Subcutaneous adipose tissue (tissue), 4 donors: ENCODE data around the gene EXOSC1. TPM values are rescaled to one million over a fixed set of nuclear protein-coding genes. Genes with fewer than 3 reads are reported as not detected.

Source experiments
- total RNA-seq, 4 donors: library from RNA; depleted of rRNA; stranded (reverse); fragments of >200 nt; gene quantifications; one replicate each; pipeline ENCODE4 v1.1.0, GENCODE V29; 2016
- TF ChIP-seq, protein P1 (sequence below): fragments of 450-650 bp; IDR thresholded peaks from one replicate; pipeline ENCODE4 v1.5.1; 2016; ENCODE audit warnings: low read depth, mild to moderate bottlenecking, control low read depth, antibody characterized with exemption, moderate library complexity

The EXOSC1 gene, protein sequence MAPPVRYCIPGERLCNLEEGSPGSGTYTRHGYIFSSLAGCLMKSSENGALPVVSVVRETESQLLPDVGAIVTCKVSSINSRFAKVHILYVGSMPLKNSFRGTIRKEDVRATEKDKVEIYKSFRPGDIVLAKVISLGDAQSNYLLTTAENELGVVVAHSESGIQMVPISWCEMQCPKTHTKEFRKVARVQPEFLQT
- total RNA-seq = 10 to 100 TPM; 20.5 to 25.8 (median 22.9) TPM

DNA sequence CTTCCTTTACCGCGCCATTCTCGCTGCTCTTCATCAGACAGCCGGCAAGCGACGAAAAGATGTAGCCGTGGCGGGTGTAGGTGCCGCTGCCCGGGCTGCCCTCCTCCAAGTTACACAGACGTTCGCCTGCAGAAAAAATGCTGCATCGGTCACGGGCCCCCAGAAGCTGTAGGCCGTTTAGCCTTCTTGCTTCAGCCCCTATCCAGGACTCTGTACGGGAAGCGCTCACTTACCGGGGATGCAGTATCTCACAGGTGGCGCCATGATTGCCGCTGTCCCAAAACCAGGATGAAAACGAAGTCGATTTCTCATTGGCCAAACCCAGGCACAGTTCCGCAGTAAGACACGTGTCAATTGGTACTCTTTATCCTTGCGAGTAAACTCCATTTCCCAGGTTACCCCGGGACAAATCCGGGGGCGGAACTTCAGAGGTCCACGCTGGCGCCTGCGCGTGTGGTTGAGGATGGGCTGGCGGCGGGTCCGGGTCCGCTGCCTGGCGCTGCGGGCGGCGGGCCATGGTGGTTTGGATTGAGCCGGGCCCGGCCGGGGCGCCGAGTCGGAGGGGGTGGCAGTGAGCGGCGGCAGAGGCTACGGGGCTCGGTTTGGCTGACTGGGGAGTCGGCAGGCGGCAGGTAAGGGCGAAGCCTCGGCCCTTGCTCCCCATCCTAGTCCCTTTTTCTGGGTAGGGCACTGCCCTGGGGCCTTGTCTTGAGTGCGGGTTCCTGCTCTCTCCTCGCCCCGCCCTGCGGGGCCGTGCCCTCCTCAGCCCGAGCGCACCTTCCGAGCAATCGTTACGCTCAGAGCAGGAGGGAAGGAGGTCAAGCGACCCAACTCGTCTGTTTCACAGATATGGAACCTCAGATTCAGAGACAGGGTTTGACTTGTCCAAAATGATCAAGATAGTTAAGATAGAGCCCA is at the start of gene EXOSC1, which contains the start of gene ZDHHC16:
EXOSC1 (minus strand) TSS at position 285 of the 918 bp plus-strand sequence; CDS start at position 264, 21 bp downstream.
ZDHHC16 (plus strand) TSS at position 454 of the 918 bp plus-strand sequence. CDS start 5,501 bp downstream, outside the sequence.
- TF ChIP-seq, protein P1, sequence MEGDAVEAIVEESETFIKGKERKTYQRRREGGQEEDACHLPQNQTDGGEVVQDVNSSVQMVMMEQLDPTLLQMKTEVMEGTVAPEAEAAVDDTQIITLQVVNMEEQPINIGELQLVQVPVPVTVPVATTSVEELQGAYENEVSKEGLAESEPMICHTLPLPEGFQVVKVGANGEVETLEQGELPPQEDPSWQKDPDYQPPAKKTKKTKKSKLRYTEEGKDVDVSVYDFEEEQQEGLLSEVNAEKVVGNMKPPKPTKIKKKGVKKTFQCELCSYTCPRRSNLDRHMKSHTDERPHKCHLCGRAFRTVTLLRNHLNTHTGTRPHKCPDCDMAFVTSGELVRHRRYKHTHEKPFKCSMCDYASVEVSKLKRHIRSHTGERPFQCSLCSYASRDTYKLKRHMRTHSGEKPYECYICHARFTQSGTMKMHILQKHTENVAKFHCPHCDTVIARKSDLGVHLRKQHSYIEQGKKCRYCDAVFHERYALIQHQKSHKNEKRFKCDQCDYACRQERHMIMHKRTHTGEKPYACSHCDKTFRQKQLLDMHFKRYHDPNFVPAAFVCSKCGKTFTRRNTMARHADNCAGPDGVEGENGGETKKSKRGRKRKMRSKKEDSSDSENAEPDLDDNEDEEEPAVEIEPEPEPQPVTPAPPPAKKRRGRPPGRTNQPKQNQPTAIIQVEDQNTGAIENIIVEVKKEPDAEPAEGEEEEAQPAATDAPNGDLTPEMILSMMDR = no peak

DNA sequence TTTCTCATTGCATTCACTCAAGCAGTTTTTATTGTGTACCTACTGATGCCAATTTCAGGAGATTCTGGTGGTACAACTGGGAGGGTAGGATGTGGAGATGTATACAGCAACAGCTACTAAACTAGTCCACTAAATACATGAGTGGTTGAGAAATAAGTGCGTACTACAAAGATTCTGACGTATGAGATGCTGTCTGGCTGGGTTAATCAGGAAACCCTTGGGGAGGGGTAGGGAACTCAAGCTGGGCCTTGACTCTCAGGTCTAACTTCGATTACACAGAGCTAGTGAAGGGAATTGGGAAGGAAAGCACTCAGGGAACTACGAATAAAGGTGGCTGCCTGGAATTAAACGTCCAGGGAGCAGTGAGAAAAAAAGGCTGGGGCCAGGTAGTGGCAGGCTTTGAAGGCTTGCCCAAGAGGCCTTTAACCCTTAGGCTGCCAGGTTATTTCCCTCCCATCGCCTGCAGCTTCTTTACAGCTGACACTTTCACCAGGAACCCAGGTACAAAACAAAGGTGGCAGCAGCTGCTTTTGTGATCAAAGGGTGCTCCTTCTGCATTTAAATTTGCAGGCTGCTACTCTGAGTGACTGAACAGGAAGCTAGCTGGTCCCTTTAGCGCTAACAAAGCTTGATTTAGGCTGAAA is 49.2 kb upstream of the EXOSC1 start:
- TF ChIP-seq, protein P1 = no peak

DNA sequence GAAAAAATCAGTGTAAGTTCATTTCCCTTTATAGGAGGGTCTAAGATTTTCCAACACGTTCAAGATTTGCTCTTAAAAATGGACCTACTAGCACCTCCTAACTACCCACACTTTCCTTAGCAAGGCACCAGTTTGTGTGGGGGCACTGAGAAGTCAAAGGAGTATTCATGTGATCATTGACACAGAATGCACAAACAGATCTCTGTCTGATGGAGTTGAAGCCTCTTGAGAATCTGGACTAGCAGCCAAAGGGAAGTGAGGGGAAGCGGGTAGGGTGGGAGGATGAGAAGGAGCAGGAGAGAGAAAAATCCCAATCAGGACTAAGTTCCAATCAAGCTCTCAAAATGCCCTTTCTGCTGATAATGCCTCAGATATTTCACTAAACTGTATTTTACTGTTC is 48.3 kb upstream of the EXOSC1 start:
- TF ChIP-seq, protein P1 = no peak

DNA sequence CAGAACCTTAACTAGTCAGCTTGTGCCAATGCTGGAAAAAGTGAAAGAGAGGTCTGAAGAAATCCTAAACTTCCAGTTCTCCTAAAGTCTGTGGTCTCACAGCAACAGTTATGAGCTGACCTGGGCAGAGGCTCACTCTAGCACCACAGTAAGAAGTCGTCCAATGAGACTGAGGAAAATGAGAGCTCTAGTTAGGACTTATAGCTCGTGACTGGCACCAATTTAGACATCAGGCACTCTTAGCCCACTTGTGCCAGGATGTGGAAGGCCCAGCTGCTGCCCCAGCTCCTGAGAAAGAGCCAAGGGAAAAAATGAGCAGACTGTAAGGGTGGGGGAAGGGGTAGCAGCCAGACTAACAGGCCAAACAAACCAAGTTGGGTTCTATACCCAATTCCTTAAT is 44.8 kb upstream of the EXOSC1 start:
- TF ChIP-seq, protein P1 = no peak

DNA sequence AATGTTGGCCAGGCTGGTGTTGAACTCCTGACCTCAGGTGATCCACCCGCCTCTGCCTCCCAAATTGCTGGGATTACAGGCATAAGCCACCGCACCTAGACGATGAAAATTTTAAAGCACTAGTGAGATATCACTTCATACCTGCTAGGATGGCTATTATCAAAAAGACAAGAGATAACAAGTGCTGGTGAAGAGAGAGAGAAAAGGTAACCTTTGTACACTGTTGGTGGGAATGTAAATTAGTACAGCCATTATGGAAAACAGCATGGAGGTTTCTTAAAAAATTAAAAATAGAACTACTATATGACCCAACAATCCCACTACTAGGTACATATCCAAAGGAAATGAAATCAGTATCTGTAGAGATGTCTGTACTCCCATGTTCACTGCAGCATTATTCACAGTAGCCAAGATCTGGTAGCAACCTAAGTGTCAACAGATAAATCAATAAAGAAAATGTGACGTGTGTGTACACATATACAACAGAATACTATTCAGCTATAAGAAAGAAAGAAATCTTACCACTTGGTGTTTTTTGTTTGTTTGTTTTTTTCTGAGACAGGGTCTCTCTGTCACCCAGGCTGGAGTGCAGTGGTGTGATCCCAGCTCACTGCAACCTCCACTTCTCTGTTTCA is 40.0 kb upstream of the EXOSC1 start:
- TF ChIP-seq, protein P1 = no peak

DNA sequence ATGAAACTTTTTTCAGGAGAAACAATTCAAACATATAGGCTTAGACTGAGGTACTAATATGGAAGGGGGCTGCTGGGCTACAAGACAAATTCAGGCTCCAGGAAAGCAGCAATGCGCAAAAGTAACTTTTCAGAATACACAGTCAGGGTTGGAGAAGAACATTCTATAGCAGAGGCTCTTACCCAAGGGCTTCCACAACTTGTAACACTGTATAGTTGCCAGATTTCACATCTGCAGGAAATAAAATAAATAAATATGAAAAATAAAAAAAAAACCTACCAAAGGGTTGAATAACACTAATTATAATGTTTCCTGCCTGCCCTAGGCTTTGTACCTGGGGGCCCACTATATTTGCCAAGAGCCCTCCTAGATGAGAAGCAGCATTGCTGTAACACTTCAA is 38.1 kb upstream of the EXOSC1 start:
- TF ChIP-seq, protein P1 = no peak
